Naive thymus-derived CD4-positive, alpha-beta T cell (primary cell): ENCODE measurements around the gene CADM2. TPM values are rescaled to one million over a fixed set of nuclear protein-coding genes. Genes with fewer than 3 reads are reported as not detected.

Source experiments
- ATAC-seq: fragments of 150-1000 bp; cut with Tn5 transposase; 2 replicates; pipeline ENCODE4 v1.10.0; 2021; ENCODE audit warnings: mild to moderate bottlenecking, moderate library complexity
- CTCF ChIA-PET: fragments of 350-600 bp; sonication (Branson Sonifier 250); formaldehyde crosslinking; loops from one replicate; lab custom pipeline; 2021; ENCODE audit warnings: antibody characterized with exemption; lab: Charles Lee
- POLR2A ChIA-PET: fragments of 350-600 bp; sonication (Branson Sonifier 250); formaldehyde crosslinking; loops from one replicate; lab custom pipeline; 2021; ENCODE audit warnings: antibody characterized with exemption, inconsistent platforms; lab: Charles Lee
- DNase-seq, 9 donors: peaks; one replicate each; pipeline versions ENCODE4 v3.0.0 to v3.0.0-alpha.2; 2020 to 2022; ENCODE audit warnings: mixed read lengths in 1 of 9
- H3K27ac ChIP-seq: one replicate; pipeline ENCODE4 v1.7.0; 2013; ENCODE audit warnings: mild to moderate bottlenecking, low read depth, low read length, moderate library complexity
- H3K27me3 ChIP-seq, 2 donors: one replicate each; pipeline ENCODE4 v1.7.0; 2013; ENCODE audit warnings: low read length in 2 of 2, mild to moderate bottlenecking in 2 of 2, moderate library complexity in 2 of 2; ENCODE audit not compliant: control insufficient read depth in 2 of 2, insufficient read depth in 2 of 2
- H3K36me3 ChIP-seq, 3 experiments: 1 replicate in 2 of 3; 2 replicates in 1 of 3; pipeline ENCODE4 v1.7.0; 2013; ENCODE audit warnings: low read length in 3 of 3, mild to moderate bottlenecking in 3 of 3, moderate library complexity in 1 of 3; ENCODE audit not compliant: insufficient read depth in 3 of 3, control insufficient read depth in 2 of 3
- H3K4me1 ChIP-seq, 2 donors: one replicate each; pipeline ENCODE4 v1.7.0; 2013; ENCODE audit warnings: low read length in 2 of 2, mild to moderate bottlenecking in 2 of 2, moderate library complexity in 1 of 2; ENCODE audit not compliant: control insufficient read depth in 2 of 2, insufficient read depth in 2 of 2
- H3K4me3 ChIP-seq: 2 replicates; pipeline ENCODE4 v1.7.0; 2013; ENCODE audit warnings: mild to moderate bottlenecking, low read length
- H3K9me3 ChIP-seq, 3 experiments: 1 replicate in 2 of 3; 2 replicates in 1 of 3; pipeline ENCODE4 v1.7.0; 2013; ENCODE audit warnings: low read length in 3 of 3; ENCODE audit not compliant: control insufficient read depth in 2 of 3
- H3K27ac Mint-ChIP-seq, 9 donors: one replicate each; pipeline ENCODE4 v1.8.0; 2020 to 2022; ENCODE audit warnings: mixed read lengths in 9 of 9, mild to moderate bottlenecking in 8 of 9, moderate library complexity in 5 of 9, inconsistent platforms in 2 of 9
- H3K27me3 Mint-ChIP-seq, 5 donors: one replicate each; pipeline ENCODE4 v1.8.0; 2021 to 2022; ENCODE audit warnings: mixed read lengths in 5 of 5, mild to moderate bottlenecking in 1 of 5
- H3K36me3 Mint-ChIP-seq, 5 donors: one replicate each; pipeline ENCODE4 v1.8.0; 2020 to 2022; ENCODE audit warnings: mixed read lengths in 5 of 5, mild to moderate bottlenecking in 3 of 5, inconsistent platforms in 1 of 5
- H3K4me1 Mint-ChIP-seq, 7 donors: one replicate each; pipeline ENCODE4 v1.8.0; 2020 to 2022; ENCODE audit warnings: mixed read lengths in 7 of 7, mild to moderate bottlenecking in 3 of 7, inconsistent platforms in 1 of 7
- H3K4me3 Mint-ChIP-seq, 10 donors: one replicate each; pipeline ENCODE4 v1.8.0; 2020 to 2022; ENCODE audit warnings: mild to moderate bottlenecking in 10 of 10, mixed read lengths in 10 of 10, moderate library complexity in 6 of 10, inconsistent platforms in 2 of 10
- H3K9me3 Mint-ChIP-seq, 11 donors: one replicate each; pipeline ENCODE4 v1.8.0; 2020 to 2022; ENCODE audit warnings: mixed read lengths in 11 of 11, mild to moderate bottlenecking in 4 of 11, inconsistent platforms in 1 of 11, moderate library complexity in 1 of 11
- intact Hi-C, 2 donors: fragments of 100-400 bp; cut with micrococcal nuclease; formaldehyde crosslinking; loops; one replicate each; pipeline ENCODE4 v1.15.1; 2023
- polyA plus RNA-seq, 2 donors: library from polyadenylated mRNA; unstranded; fragments of 300-500 nt; fragmentation: Illumina TruSeq; gene quantifications; one replicate each; pipeline ENCODE4 v1.2.3, GENCODE V29; 2021
- total RNA-seq, 6 experiments: library from RNA in 5 of 6; stranded (reverse) in 5 of 6; gene quantifications; 1 replicate in 5 of 6; 2 replicates in 1 of 6; pipeline ENCODE4 v1.2.3 and lab custom pipeline; 2021 to 2026

The CADM2 gene
- total and polyA plus RNA-seq, 7 experiments from 2014 or later: 0.40 TPM; not detected in 6

GRCh38 chr3:85535517-85535916 is 576.7 kb downstream of the CADM2 start:
- H3K27me3 ChIP-seq: no peaks in the 10 kb centered on the region
- Mint-ChIP-seq H3K27ac (no peak overlapping the region), H3K9me3 (peaks cover 0 to 9% (median 4%) of the 10 kb centered on the region in 11 donors), H3K4me3 (no peak overlapping the region), H3K36me3 (no peaks in the 10 kb centered on the region), H3K27me3 (no peaks in the 10 kb centered on the region), H3K4me1 (no peaks in the 10 kb centered on the region)
- intact Hi-C loops: no loop called here
- H3K27ac ChIP-seq: no peak overlapping the region
- no peaks in the 10 kb centered on the region for H3K4me1 ChIP-seq
- no peaks in the 10 kb centered on the region for H3K36me3 ChIP-seq
- ChIA-PET CTCF (no interaction called here), POLR2A (no interaction called here)
- H3K4me3 ChIP-seq: no peak overlapping the region
- H3K9me3 ChIP-seq: no peaks in the 10 kb centered on the region
- DNase-seq: no peak
- no peak for ATAC-seq

- ATAC-seq (no peak), DNase-seq (no peak)
- H3K27me3 Mint-ChIP-seq: no peaks in the 10 kb centered on the region
- intact Hi-C loops: no loop called here
- H3K4me3 Mint-ChIP-seq: no peak overlapping the region
- H3K36me3 Mint-ChIP-seq: no peaks in the 10 kb centered on the region
- no peaks in the 10 kb centered on the region for H3K9me3 ChIP-seq
- no peak overlapping the region for H3K27ac ChIP-seq
- ChIA-PET POLR2A (no interaction called here), CTCF (no interaction called here)
- H3K27ac Mint-ChIP-seq: no peak overlapping the region
- H3K4me3 ChIP-seq: no peak overlapping the region
- no peaks in the 10 kb centered on the region for H3K4me1 Mint-ChIP-seq
- peaks cover 0 to 6% (median 1%) of the 10 kb centered on the region in 11 donors for H3K9me3 Mint-ChIP-seq
- H3K27me3 ChIP-seq: no peaks in the 10 kb centered on the region
- no peaks in the 10 kb centered on the region for H3K4me1 ChIP-seq
- no peaks in the 10 kb centered on the region for H3K36me3 ChIP-seq
These were observed 580.4 kb downstream of the CADM2 start for GRCh38 chr3:85539232-85539631.

GRCh38 chr3:85554153-85554552 is 595.4 kb downstream of the CADM2 start:
- Mint-ChIP-seq H3K27me3 (no peaks in the 10 kb centered on the region), H3K27ac (no peak overlapping the region), H3K4me1 (no peaks in the 10 kb centered on the region), H3K9me3 (peaks cover 0 to 5% (median 0%) of the 10 kb centered on the region in 11 donors), H3K4me3 (no peak overlapping the region), H3K36me3 (no peaks in the 10 kb centered on the region)
- CTCF ChIA-PET: no interaction called here
- H3K4me3 ChIP-seq: no peak overlapping the region
- no peak overlapping the region for H3K27ac ChIP-seq
- ATAC-seq (no peak), DNase-seq (no peak)
- POLR2A ChIA-PET: no interaction called here
- no peaks in the 10 kb centered on the region for H3K9me3 ChIP-seq
- H3K4me1 ChIP-seq: no peaks in the 10 kb centered on the region
- H3K27me3 ChIP-seq: no peaks in the 10 kb centered on the region
- intact Hi-C loops: no loop called here
- H3K36me3 ChIP-seq: no peaks in the 10 kb centered on the region

- Mint-ChIP-seq H3K4me3 (no peak overlapping the region), H3K27ac (no peak overlapping the region), H3K36me3 (no peaks in the 10 kb centered on the region), H3K9me3 (peaks cover 0 to 5% (median 0%) of the 10 kb centered on the region in 11 donors), H3K27me3 (no peaks in the 10 kb centered on the region), H3K4me1 (no peaks in the 10 kb centered on the region)
- intact Hi-C loops: no loop called here
- Histone ChIP-seq H3K9me3 (no peaks in the 10 kb centered on the region), H3K27me3 (no peaks in the 10 kb centered on the region), H3K27ac (no peak overlapping the region), H3K4me1 (no peaks in the 10 kb centered on the region), H3K36me3 (no peaks in the 10 kb centered on the region), H3K4me3 (no peak overlapping the region)
- DNase-seq (no peak), ATAC-seq (no peak)
- POLR2A ChIA-PET: no interaction called here
- CTCF ChIA-PET: no interaction called here
These were observed 601.4 kb downstream of the CADM2 start for GRCh38 chr3:85560088-85560785.

GRCh38 chr3:85567071-85567676 is 608.4 kb downstream of the CADM2 start:
- intact Hi-C loops: no loop called here
- H3K27ac ChIP-seq: no peak overlapping the region
- DNase-seq (no peak), ATAC-seq (no peak)
- H3K36me3 ChIP-seq: no peaks in the 10 kb centered on the region
- H3K27me3 Mint-ChIP-seq: no peaks in the 10 kb centered on the region
- POLR2A ChIA-PET: no interaction called here
- H3K4me1 Mint-ChIP-seq: no peaks in the 10 kb centered on the region
- no peak overlapping the region for H3K4me3 ChIP-seq
- no peaks in the 10 kb centered on the region for H3K4me1 ChIP-seq
- CTCF ChIA-PET: interaction anchor here (0.9 kb wide), 1 partner anchor 10 kb away, joined by 3 read pairs; no protein-coding TSS in a partner anchor
- no peaks in the 10 kb centered on the region for H3K27me3 ChIP-seq
- H3K9me3 ChIP-seq: no peaks in the 10 kb centered on the region
- H3K36me3 Mint-ChIP-seq: no peaks in the 10 kb centered on the region
- H3K27ac Mint-ChIP-seq: no peak overlapping the region
- H3K4me3 Mint-ChIP-seq: no peak overlapping the region
- peaks cover 0 to 4% (median 0%) of the 10 kb centered on the region in 11 donors for H3K9me3 Mint-ChIP-seq

- H3K27ac ChIP-seq: no peak overlapping the region
- no peaks in the 10 kb centered on the region for H3K36me3 Mint-ChIP-seq
- H3K4me1 Mint-ChIP-seq: no peaks in the 10 kb centered on the region
- no peaks in the 10 kb centered on the region for H3K36me3 ChIP-seq
- no peak overlapping the region for H3K27ac Mint-ChIP-seq
- H3K4me1 ChIP-seq: no peaks in the 10 kb centered on the region
- ATAC-seq: no peak
- intact Hi-C loops: no loop called here
- H3K27me3 ChIP-seq: no peaks in the 10 kb centered on the region
- H3K9me3 Mint-ChIP-seq: peaks cover 0 to 4% (median 0%) of the 10 kb centered on the region in 11 donors
- no peak overlapping the region for H3K4me3 Mint-ChIP-seq
- POLR2A ChIA-PET: no interaction called here
- DNase-seq: no peak
- CTCF ChIA-PET: no interaction called here
- no peaks in the 10 kb centered on the region for H3K27me3 Mint-ChIP-seq
- H3K4me3 ChIP-seq: no peak overlapping the region
- no peaks in the 10 kb centered on the region for H3K9me3 ChIP-seq
These were observed 612.0 kb downstream of the CADM2 start for GRCh38 chr3:85570819-85571218.

- Histone ChIP-seq H3K4me3 (no peak overlapping the region), H3K4me1 (no peaks in the 10 kb centered on the region), H3K27ac (no peak overlapping the region), H3K27me3 (no peaks in the 10 kb centered on the region), H3K9me3 (no peaks in the 10 kb centered on the region), H3K36me3 (no peaks in the 10 kb centered on the region)
- POLR2A ChIA-PET: no interaction called here
- no peaks in the 10 kb centered on the region for H3K4me1 Mint-ChIP-seq
- CTCF ChIA-PET: no interaction called here
- H3K27me3 Mint-ChIP-seq: no peaks in the 10 kb centered on the region
- no peak overlapping the region for H3K27ac Mint-ChIP-seq
- intact Hi-C loops: no loop called here
- no peaks in the 10 kb centered on the region for H3K36me3 Mint-ChIP-seq
- H3K4me3 Mint-ChIP-seq: no peak overlapping the region
- ATAC-seq: no peak
- no peak for DNase-seq
- H3K9me3 Mint-ChIP-seq: peaks cover 0 to 4% (median 0%) of the 10 kb centered on the region in 11 donors
These were observed 613.0 kb downstream of the CADM2 start for GRCh38 chr3:85571835-85572234.
